HL-60 (cell line): ENCODE results near the gene NOLC1.

Experiments
- GABPA ChIP-seq: IDR thresholded peaks from 2 replicates; pipeline ENCODE4 v1.6.1; 2012; ENCODE audit warnings: low read depth
- POLR2AphosphoS5 ChIP-seq: IDR thresholded peaks from 2 replicates; pipeline ENCODE4 v1.6.1; 2012; ENCODE audit warnings: low read depth
- TF ChIP-seq, protein P1 (sequence below): IDR thresholded peaks from 2 replicates; pipeline ENCODE4 v1.6.1; 2012; ENCODE audit warnings: low read depth; ENCODE audit not compliant: insufficient replicate concordance
- TF ChIP-seq, protein P2 (sequence below): IDR thresholded peaks from one replicate; pipeline ENCODE4 v1.5.1; 2011; ENCODE audit warnings: low read length, control low read depth, inconsistent platforms; ENCODE audit not compliant: insufficient read depth

DNA sequence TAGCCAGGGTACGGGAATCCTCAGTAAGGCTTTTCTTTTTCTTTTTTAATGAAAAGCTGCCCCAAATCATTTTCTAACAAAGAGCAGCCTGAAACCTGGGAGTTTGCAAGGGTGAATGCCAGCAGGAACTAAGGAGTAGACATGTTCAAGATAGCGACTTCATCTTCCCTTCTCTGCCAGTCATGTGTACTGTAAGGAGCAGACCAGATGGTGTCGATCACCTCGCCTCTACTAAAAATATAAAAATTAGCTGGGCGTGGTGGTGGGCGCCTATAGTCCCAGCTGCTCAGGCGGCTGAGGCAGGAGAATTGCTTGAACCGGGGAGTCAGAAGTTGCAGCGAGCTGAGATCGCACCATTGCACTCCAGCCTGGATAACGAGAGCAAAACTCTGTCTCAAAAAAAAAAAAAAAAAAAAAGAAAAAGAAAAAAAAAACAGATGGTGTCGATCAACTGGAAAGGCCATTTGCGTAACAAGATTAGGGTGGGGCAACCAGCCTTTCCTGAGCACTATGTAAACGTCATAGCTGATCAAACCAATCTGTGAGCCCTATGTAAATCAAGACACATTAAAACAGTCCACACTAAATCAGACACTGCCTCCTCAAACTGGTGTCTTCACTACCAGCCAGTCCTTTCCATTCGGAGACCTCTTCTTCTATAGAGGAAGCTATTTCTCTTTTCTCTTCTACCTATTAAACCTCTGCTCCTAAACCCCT is 33.8 kb downstream of the NOLC1 start:
- TF ChIP-seq, protein P1, sequence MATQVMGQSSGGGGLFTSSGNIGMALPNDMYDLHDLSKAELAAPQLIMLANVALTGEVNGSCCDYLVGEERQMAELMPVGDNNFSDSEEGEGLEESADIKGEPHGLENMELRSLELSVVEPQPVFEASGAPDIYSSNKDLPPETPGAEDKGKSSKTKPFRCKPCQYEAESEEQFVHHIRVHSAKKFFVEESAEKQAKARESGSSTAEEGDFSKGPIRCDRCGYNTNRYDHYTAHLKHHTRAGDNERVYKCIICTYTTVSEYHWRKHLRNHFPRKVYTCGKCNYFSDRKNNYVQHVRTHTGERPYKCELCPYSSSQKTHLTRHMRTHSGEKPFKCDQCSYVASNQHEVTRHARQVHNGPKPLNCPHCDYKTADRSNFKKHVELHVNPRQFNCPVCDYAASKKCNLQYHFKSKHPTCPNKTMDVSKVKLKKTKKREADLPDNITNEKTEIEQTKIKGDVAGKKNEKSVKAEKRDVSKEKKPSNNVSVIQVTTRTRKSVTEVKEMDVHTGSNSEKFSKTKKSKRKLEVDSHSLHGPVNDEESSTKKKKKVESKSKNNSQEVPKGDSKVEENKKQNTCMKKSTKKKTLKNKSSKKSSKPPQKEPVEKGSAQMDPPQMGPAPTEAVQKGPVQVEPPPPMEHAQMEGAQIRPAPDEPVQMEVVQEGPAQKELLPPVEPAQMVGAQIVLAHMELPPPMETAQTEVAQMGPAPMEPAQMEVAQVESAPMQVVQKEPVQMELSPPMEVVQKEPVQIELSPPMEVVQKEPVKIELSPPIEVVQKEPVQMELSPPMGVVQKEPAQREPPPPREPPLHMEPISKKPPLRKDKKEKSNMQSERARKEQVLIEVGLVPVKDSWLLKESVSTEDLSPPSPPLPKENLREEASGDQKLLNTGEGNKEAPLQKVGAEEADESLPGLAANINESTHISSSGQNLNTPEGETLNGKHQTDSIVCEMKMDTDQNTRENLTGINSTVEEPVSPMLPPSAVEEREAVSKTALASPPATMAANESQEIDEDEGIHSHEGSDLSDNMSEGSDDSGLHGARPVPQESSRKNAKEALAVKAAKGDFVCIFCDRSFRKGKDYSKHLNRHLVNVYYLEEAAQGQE = no peak
- TF ChIP-seq, protein P2, sequence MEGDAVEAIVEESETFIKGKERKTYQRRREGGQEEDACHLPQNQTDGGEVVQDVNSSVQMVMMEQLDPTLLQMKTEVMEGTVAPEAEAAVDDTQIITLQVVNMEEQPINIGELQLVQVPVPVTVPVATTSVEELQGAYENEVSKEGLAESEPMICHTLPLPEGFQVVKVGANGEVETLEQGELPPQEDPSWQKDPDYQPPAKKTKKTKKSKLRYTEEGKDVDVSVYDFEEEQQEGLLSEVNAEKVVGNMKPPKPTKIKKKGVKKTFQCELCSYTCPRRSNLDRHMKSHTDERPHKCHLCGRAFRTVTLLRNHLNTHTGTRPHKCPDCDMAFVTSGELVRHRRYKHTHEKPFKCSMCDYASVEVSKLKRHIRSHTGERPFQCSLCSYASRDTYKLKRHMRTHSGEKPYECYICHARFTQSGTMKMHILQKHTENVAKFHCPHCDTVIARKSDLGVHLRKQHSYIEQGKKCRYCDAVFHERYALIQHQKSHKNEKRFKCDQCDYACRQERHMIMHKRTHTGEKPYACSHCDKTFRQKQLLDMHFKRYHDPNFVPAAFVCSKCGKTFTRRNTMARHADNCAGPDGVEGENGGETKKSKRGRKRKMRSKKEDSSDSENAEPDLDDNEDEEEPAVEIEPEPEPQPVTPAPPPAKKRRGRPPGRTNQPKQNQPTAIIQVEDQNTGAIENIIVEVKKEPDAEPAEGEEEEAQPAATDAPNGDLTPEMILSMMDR = no peak
- TF ChIP-seq POLR2AphosphoS5 = no peak
- no peak for TF ChIP-seq GABPA
